H1 (cell line): ENCODE measurements around the gene ACAP2. TPM values are rescaled to one million over a fixed set of nuclear protein-coding genes. Genes with fewer than 3 reads are reported as not detected.

Experiments
- CTCF ChIA-PET: fragments of 300-600 bp; sonication (Branson Sonifier 250); formaldehyde crosslinking; loops from one replicate; lab custom pipeline; 2021; ENCODE audit not compliant: partially characterized antibody; lab: Charles Lee
- POLR2A ChIA-PET: fragments of 300-600 bp; sonication (Branson Sonifier 250); formaldehyde crosslinking; loops from one replicate; lab custom pipeline; 2021; ENCODE audit warnings: inconsistent platforms; ENCODE audit not compliant: partially characterized antibody; lab: Charles Lee
- DNase-seq, 2 experiments: peaks; one replicate each; pipeline versions ENCODE4 v3.0.0 to v3.0.0-alpha.2; 2010 to 2022; ENCODE audit warnings: low spot score in 2 of 2, low read depth in 1 of 2, mixed read lengths in 1 of 2
- FAIRE-seq: peaks from 2 replicates; lab custom pipeline; 2011; peaks lifted over from hg19 to GRCh38; lab: Jason Lieb, UNC
- H2AFZ ChIP-seq: 2 replicates; pipeline ENCODE4 v1.8.1; 2012; ENCODE audit warnings: low read length, inconsistent platforms
- H2AK5ac ChIP-seq: 2 replicates; pipeline ENCODE4 v1.6.1; 2013; ENCODE audit warnings: low read depth, low read length
- H2BK120ac ChIP-seq: replicated peaks from 2 replicates; pipeline ENCODE3; 2013; ENCODE audit warnings: low read depth, low read length, inconsistent platforms
- H2BK12ac ChIP-seq: 2 replicates; pipeline ENCODE4 v1.6.1; 2013; ENCODE audit warnings: low read depth, low read length
- H2BK15ac ChIP-seq: 2 replicates; pipeline ENCODE4 v1.6.1; 2013; ENCODE audit warnings: low read length
- H2BK20ac ChIP-seq: 2 replicates; pipeline ENCODE4 v1.6.1; 2013; ENCODE audit warnings: low read length
- H2BK5ac ChIP-seq: 2 replicates; pipeline ENCODE4 v1.6.1; 2013; ENCODE audit warnings: low read depth, low read length
- H3K14ac ChIP-seq: 2 replicates; pipeline ENCODE4 v1.6.1; 2013; ENCODE audit warnings: inconsistent platforms; ENCODE audit not compliant: insufficient read length
- H3K18ac ChIP-seq: 2 replicates; pipeline ENCODE4 v1.6.1; 2013; ENCODE audit warnings: low read length; ENCODE audit errors: extremely low read depth
- H3K23ac ChIP-seq: 2 replicates; pipeline ENCODE4 v1.6.1; 2013; ENCODE audit warnings: inconsistent platforms; ENCODE audit not compliant: insufficient read length
- H3K23me2 ChIP-seq: 2 replicates; pipeline ENCODE4 v1.6.1; 2013; ENCODE audit warnings: low read depth, low read length
- H3K27ac ChIP-seq: 2 replicates; pipeline ENCODE4 v1.6.1; 2011; ENCODE audit warnings: low read depth, low read length, inconsistent platforms
- H3K27me3 ChIP-seq, 4 experiments: replicated peaks in 1 of 4; 1 replicate in 1 of 4; 2 replicates in 3 of 4; pipeline versions ENCODE4 v1.6.1 to v1.8.1; 2011 to 2013; ENCODE audit warnings: low read length in 3 of 4, mild to moderate bottlenecking in 3 of 4, inconsistent platforms in 2 of 4, mixed read lengths in 2 of 4, moderate library complexity in 1 of 4; ENCODE audit not compliant: control insufficient read depth in 3 of 4, insufficient read depth in 3 of 4; ENCODE audit errors: extremely low read depth in 1 of 4
- H3K36me3 ChIP-seq, 4 experiments: 2 replicates each; pipeline versions ENCODE4 v1.6.1 to v1.8.1; 2011 to 2013; ENCODE audit warnings: mild to moderate bottlenecking in 4 of 4, low read length in 3 of 4, moderate library complexity in 2 of 4, control low read depth in 1 of 4, inconsistent platforms in 1 of 4; ENCODE audit not compliant: insufficient read depth in 4 of 4, control insufficient read depth in 2 of 4
- H3K4ac ChIP-seq: replicated peaks from 2 replicates; pipeline ENCODE3; 2013; ENCODE audit warnings: low read length, low read depth, mixed read lengths, inconsistent platforms; ENCODE audit not compliant: insufficient read length
- H3K4me1 ChIP-seq, 4 experiments: replicated peaks in 1 of 4; 1 replicate in 1 of 4; 2 replicates in 3 of 4; pipeline versions ENCODE4 v1.6.1 to v1.8.1; 2011 to 2013; ENCODE audit warnings: low read length in 3 of 4, inconsistent platforms in 2 of 4, mixed read lengths in 1 of 4; ENCODE audit not compliant: insufficient read depth in 4 of 4, control insufficient read depth in 3 of 4
- H3K4me2 ChIP-seq, 2 experiments: 2 replicates each; pipeline versions ENCODE4 v1.6.1 to v1.8.1; 2011 to 2013; ENCODE audit warnings: low read depth in 2 of 2, low read length in 2 of 2, control low read depth in 1 of 2, inconsistent platforms in 1 of 2, mild to moderate bottlenecking in 1 of 2; ENCODE audit not compliant: insufficient read depth in 1 of 2
- H3K4me3 ChIP-seq, 4 experiments: fragments of 200-600, 300-600 bp in 1 of 4; sonication (generic), shearing (Covaris generic), sonication (Bioruptor Twin) in 1 of 4; 2 replicates each; pipeline versions ENCODE4 v1.5.1 to v1.8.1; 2011 to 2016; ENCODE audit warnings: low read length in 4 of 4, low read depth in 3 of 4, control low read depth in 2 of 4, inconsistent platforms in 2 of 4, mild to moderate bottlenecking in 2 of 4, mixed read lengths in 1 of 4, moderate library complexity in 1 of 4; ENCODE audit not compliant: insufficient read depth in 2 of 4; ENCODE audit errors: extremely low read depth in 1 of 4
- H3K56ac ChIP-seq: replicated peaks from 2 replicates; pipeline ENCODE3; 2013; ENCODE audit warnings: low read depth, mild to moderate bottlenecking, mixed read lengths, low read length, inconsistent platforms; ENCODE audit not compliant: insufficient read length
- H3K79me1 ChIP-seq: 2 replicates; pipeline ENCODE4 v1.6.1; 2013; ENCODE audit warnings: low read depth, low read length, control low read depth
- H3K79me2 ChIP-seq, 2 experiments: 2 replicates each; pipeline versions ENCODE4 v1.6.1 to v1.8.1; 2012 to 2013; ENCODE audit warnings: low read length in 2 of 2, mild to moderate bottlenecking in 2 of 2, inconsistent platforms in 1 of 2; ENCODE audit not compliant: insufficient read depth in 2 of 2, control insufficient read depth in 1 of 2
- H3K9ac ChIP-seq, 4 experiments: replicated peaks in 1 of 4; 1 replicate in 1 of 4; 2 replicates in 3 of 4; pipeline versions ENCODE4 v1.6.1 to v1.8.1; 2011 to 2013; ENCODE audit warnings: low read depth in 3 of 4, low read length in 3 of 4, control low read depth in 2 of 4, mild to moderate bottlenecking in 2 of 4, moderate library complexity in 2 of 4, inconsistent platforms in 1 of 4; ENCODE audit errors: extremely low read depth in 1 of 4
- H3K9me3 ChIP-seq, 2 experiments: 2 replicates each; pipeline versions ENCODE4 v1.6.1 to v1.8.1; 2012 to 2013; ENCODE audit warnings: mild to moderate bottlenecking in 2 of 2, moderate library complexity in 2 of 2, control low read depth in 1 of 2, inconsistent platforms in 1 of 2, low read depth in 1 of 2, low read length in 1 of 2, mixed read lengths in 1 of 2; ENCODE audit not compliant: insufficient read depth in 2 of 2
- H4K20me1 ChIP-seq, 2 experiments: replicated peaks in 1 of 2; 2 replicates each; pipeline versions ENCODE3 to v1.8.1; 2011 to 2013; ENCODE audit warnings: inconsistent platforms in 2 of 2, low read length in 2 of 2, mild to moderate bottlenecking in 1 of 2; ENCODE audit not compliant: insufficient read depth in 2 of 2, control insufficient read depth in 1 of 2
- H4K5ac ChIP-seq: 2 replicates; pipeline ENCODE4 v1.6.1; 2013; ENCODE audit warnings: low read length, low read depth, mixed read lengths, inconsistent platforms; ENCODE audit not compliant: insufficient read length
- H4K8ac ChIP-seq: 2 replicates; pipeline ENCODE4 v1.8.0; 2013; ENCODE audit warnings: mild to moderate bottlenecking, moderate library complexity, low read length, inconsistent platforms; ENCODE audit not compliant: insufficient read depth; ENCODE audit errors: extremely low read depth
- H4K91ac ChIP-seq: replicated peaks from 2 replicates; pipeline ENCODE3; 2013; ENCODE audit warnings: low read length, mixed read lengths, inconsistent platforms; ENCODE audit not compliant: insufficient read length
- ATF2 ChIP-seq: IDR thresholded peaks from 2 replicates; pipeline ENCODE4 v1.6.1; 2012; ENCODE audit warnings: low read length, inconsistent platforms
- CEBPB ChIP-seq: IDR thresholded peaks from 2 replicates; pipeline ENCODE4 v1.6.1; 2012; ENCODE audit warnings: low read depth, low read length
- E2F6 ChIP-seq: IDR thresholded peaks from 2 replicates; pipeline ENCODE4 v1.6.1; 2012; ENCODE audit warnings: inconsistent platforms
- EGR1 ChIP-seq: IDR thresholded peaks from 2 replicates; pipeline ENCODE4 v1.6.1; 2011; ENCODE audit warnings: low read depth, low read length, borderline replicate concordance
- HDAC6 ChIP-seq: IDR thresholded peaks from one replicate; pipeline ENCODE4 v1.7.1; 2012; ENCODE audit warnings: low read depth, mild to moderate bottlenecking, inconsistent platforms, low read length, moderate library complexity
- JUN ChIP-seq: IDR thresholded peaks from 2 replicates; pipeline ENCODE4 v1.6.1; 2011; ENCODE audit warnings: low read depth, mild to moderate bottlenecking, improper control_type of control experiment, low read length
- NANOG ChIP-seq: IDR thresholded peaks from 2 replicates; pipeline ENCODE4 v1.6.1; 2011; ENCODE audit warnings: low read length, low read depth, mild to moderate bottlenecking, inconsistent platforms; ENCODE audit not compliant: insufficient read depth, poor library complexity, severe bottlenecking
- POLR2A ChIP-seq, 2 experiments: IDR thresholded peaks; 1 replicate in 1 of 2; 2 replicates in 1 of 2; pipeline ENCODE4 v1.6.1; 2011; ENCODE audit warnings: low read depth in 2 of 2, low read length in 2 of 2, mild to moderate bottlenecking in 2 of 2; ENCODE audit errors: control extremely low read depth in 1 of 2
- RXRA ChIP-seq: IDR thresholded peaks from 2 replicates; pipeline ENCODE4 v1.6.1; 2011; ENCODE audit warnings: low read depth, mild to moderate bottlenecking, low read length, moderate library complexity; ENCODE audit not compliant: insufficient read depth
- SIN3A ChIP-seq, 2 experiments: IDR thresholded peaks in 1 of 2; conservative IDR thresholded peaks in 1 of 2; 2 replicates each; pipeline ENCODE4 v1.6.1; 2011 to 2012; ENCODE audit warnings: low read length in 2 of 2, improper control_type of control experiment in 1 of 2, low read depth in 1 of 2, mild to moderate bottlenecking in 1 of 2
- SIX5 ChIP-seq: IDR thresholded peaks from 2 replicates; pipeline ENCODE4 v1.6.1; 2011; ENCODE audit warnings: mild to moderate bottlenecking, low read depth, low read length
- TAF1 ChIP-seq: IDR thresholded peaks from 2 replicates; pipeline ENCODE4 v1.6.1; 2011; ENCODE audit warnings: mild to moderate bottlenecking, low read depth, low read length
- TEAD4 ChIP-seq: IDR thresholded peaks from 2 replicates; pipeline ENCODE4 v1.6.1; 2012; ENCODE audit warnings: low read depth, low read length, inconsistent platforms, mixed read lengths
- WGBS, 2 experiments: shearing (Covaris generic) in 1 of 2; methylation state at CpG; one replicate each; pipeline versions ENCODE4 v1.1.6 to v1.1.7; 2013 to 2015; ENCODE audit warnings: low lambda C conversion rate in 2 of 2, mixed read lengths in 2 of 2, inconsistent platforms in 1 of 2, low coverage in 1 of 2, missing lambda C conversion rate in 1 of 2; ENCODE audit not compliant: insufficient replicate concordance in 2 of 2, insufficient coverage in 1 of 2, insufficient read length in 1 of 2; ENCODE audit errors: extremely low coverage in 1 of 2, missing lambda C conversion rate in 1 of 2; 5-methylcytosine and 5-hydroxymethylcytosine counted together
- polyA plus RNA-seq, 7 experiments: library from polyadenylated mRNA; depleted of rRNA in 3 of 7; stranded (reverse) in 5 of 7; unstranded in 2 of 7; fragments of >200 nt in 5 of 7; fragments of 200-250 nt in 2 of 7; gene quantifications; 1 replicate in 5 of 7; 2 replicates in 1 of 7; 4 replicates in 1 of 7; pipeline versions ENCODE4 v1.2.1 to v1.2.3, GENCODE V29; 2011 to 2013; ENCODE audit warnings: missing spikeins in 2 of 7, mixed read lengths in 2 of 7
- total RNA-seq: library from RNA; stranded (reverse); fragmentation: NEBNext Ultra II Directional; extraction: Animal tissue kit (Norgen Biotek cat#: 25700); gene quantifications from 2 replicates; pipeline ENCODE4 v1.2.1, GENCODE V29; 2021

ACAP2 gene
- total and polyA plus RNA-seq, 2 of the 8 experiments (the other 6 are each of a cell fraction or from before 2014, with no cell fraction given) = 7.7 to 37.3 TPM

- H3K27me3 ChIP-seq = no peaks in the 10 kb centered on the region
- FAIRE-seq (no peak), DNase-seq (no peak)
- H2BK15ac ChIP-seq = no peak overlapping the region
- no peak overlapping the region for H2BK20ac ChIP-seq
- no peaks in the 10 kb centered on the region for H3K36me3 ChIP-seq
- no peak overlapping the region for H3K14ac ChIP-seq
- H3K23me2 ChIP-seq = no peaks in the 10 kb centered on the region
- no peak overlapping the region for H2BK120ac ChIP-seq
- no peak overlapping the region for H2AFZ ChIP-seq
- no peak overlapping the region for H4K5ac ChIP-seq
- H4K91ac ChIP-seq = no peak overlapping the region
- H4K8ac ChIP-seq = no peak overlapping the region
- no peak overlapping the region for H3K23ac ChIP-seq
- no peak overlapping the region for H3K4ac ChIP-seq
- no peaks in the 10 kb centered on the region for H3K4me1 ChIP-seq
- no peak overlapping the region for H3K27ac ChIP-seq
- H4K20me1 ChIP-seq = no peaks in the 10 kb centered on the region
- no peak overlapping the region for H2BK5ac ChIP-seq
- CTCF ChIA-PET = no interaction called here
- no peak overlapping the region for H2AK5ac ChIP-seq
- no peak overlapping the region for H3K18ac ChIP-seq
- WGBS, 2 experiments = 86% methylated on average over 2 of the region's 2 CpGs; no CpG with 5 or more reads in 1 of the 2 experiments
- H3K56ac ChIP-seq = no peak overlapping the region
- no peaks in the 10 kb centered on the region for H3K79me1 ChIP-seq
- POLR2A ChIA-PET = no interaction called here
- H3K4me3 ChIP-seq = no peak overlapping the region
- H3K79me2 ChIP-seq = peaks cover 0 to 48% of the 10 kb centered on the region in 2 experiments; a peak in 2 of 4 replicates
- H2BK12ac ChIP-seq = no peak overlapping the region
- H3K9ac ChIP-seq = no peak overlapping the region
- no peak overlapping the region for H3K4me2 ChIP-seq
- H3K9me3 ChIP-seq = no peaks in the 10 kb centered on the region
- TF ChIP-seq NANOG (no peak), ATF2 (no peak), HDAC6 (no peak), E2F6 (no peak), POLR2A (IDR thresholded peaks at IDR 0.05; ENCODE audit: control extremely low read depth in 1 of 2, low read depth in 2 of 2, low read length in 2 of 2) (no peak), SIX5 (no peak), RXRA (no peak), TEAD4 (no peak), CEBPB (no peak), JUN (no peak), TAF1 (no peak), EGR1 (no peak), SIN3A (conservative IDR thresholded peaks at IDR 0.05 in 1 of 2, IDR thresholded peaks at IDR 0.05 in 1 of 2; ENCODE audit: low read depth in 1 of 2, low read length in 2 of 2) (no peak)
These were observed 37.2 kb downstream of the ACAP2 start for GRCh38 chr3:195405651-195406050.
